HFF-Myc (cell line): ENCODE data around the gene NOC2L.

ENCODE experiments used
- DNase-seq: peaks from one replicate; pipeline ENCODE4 v3.0.0-alpha.2; 2011; ENCODE audit warnings: low read depth; ENCODE audit errors: extremely low read depth
- H3K4me3 ChIP-seq: replicated peaks from 2 replicates; pipeline ENCODE4 v1.5.1; 2011; ENCODE audit warnings: low read depth, mild to moderate bottlenecking, control low read depth, low read length
- CTCF ChIP-seq: IDR thresholded peaks from 2 replicates; pipeline ENCODE4 v1.5.1; 2012; ENCODE audit warnings: mild to moderate bottlenecking, low read depth, low read length, control low read depth; ENCODE audit errors: missing control alignments

Gene NOC2L

DNA sequence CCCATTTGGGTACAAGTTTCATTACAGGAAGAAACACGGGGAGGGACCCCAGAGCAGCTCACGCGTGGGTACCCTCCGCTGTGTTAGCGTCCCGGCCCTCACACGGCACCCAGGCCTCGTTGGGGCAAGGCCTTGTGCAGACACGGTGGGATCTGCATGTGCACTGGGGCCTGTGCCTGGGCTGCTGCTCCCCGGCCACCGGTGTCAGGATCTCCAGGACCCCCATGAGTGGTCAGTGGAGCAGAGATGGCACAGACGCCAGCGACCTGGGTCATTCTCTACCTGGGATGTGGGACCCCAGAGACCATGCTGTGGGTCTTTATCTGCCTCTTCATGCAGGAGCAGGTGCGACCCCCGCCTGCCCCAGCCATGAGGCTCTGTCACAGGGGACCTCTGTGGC lies 40.7 kb downstream of the NOC2L start:
- DNase-seq: no peak
- no peak overlapping the region for H3K4me3 ChIP-seq
- TF ChIP-seq CTCF: no peak

- no peak overlapping the region for H3K4me3 ChIP-seq
- TF ChIP-seq CTCF: no peak
- DNase-seq: no peak
These were observed 41.5 kb downstream of the NOC2L start for GRCh38 chr1:917466-918091.

GRCh38 chr1:917076-917459 lies 42.0 kb downstream of the NOC2L start:
- no peak overlapping the region for H3K4me3 ChIP-seq
- DNase-seq: no peak
- no peak for TF ChIP-seq CTCF

DNA sequence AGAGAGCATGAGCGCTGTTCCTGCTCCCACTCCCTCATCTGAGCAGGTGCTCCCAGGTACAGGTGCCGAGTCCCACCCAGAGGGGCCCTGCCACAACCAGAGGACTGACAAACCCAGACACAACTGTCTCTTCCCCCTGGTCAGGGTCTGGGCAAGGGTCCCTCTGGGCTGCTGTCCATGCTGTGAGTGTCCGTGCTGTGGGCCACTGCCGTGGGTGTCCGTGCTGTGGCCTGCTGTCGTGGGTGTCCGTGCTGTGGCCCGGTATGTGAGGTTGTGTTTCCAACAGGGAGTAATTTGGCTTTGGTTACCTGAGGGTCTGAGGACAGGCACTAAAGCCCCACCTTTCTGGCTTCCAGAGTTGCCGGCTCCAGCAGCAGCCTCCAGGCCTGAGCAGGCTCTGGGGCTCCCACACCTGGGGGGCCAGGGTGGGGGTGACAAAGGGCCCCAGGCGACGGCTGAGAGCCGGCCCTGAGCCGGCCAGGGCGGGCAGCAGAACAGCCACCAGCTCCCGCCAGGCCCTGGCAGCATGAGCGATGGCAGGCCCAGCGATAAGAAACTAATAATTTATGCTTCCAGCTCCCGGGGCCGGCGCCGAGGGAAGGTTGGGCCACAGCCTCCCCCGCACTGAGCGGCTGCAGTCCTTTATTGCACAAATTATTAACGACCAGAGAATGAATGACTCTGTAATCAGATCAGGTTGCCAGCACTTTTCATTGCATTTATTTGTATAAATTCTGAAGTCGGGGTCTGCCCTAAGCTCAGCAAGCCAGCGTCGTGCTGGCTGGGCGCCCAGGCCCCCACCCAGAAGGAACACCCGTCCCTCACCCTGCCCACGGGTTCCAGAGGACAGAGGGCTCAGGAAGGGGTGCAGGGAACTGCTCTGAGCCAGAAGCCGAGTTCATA lies 42.6 kb downstream of the NOC2L start:
- no peak overlapping the region for H3K4me3 ChIP-seq
- no peak for TF ChIP-seq CTCF
- no peak for DNase-seq

GRCh38 chr1:915295-916172 lies 43.5 kb downstream of the NOC2L start:
- H3K4me3 ChIP-seq: no peak overlapping the region
- no peak for DNase-seq
- TF ChIP-seq CTCF: no peak

DNA sequence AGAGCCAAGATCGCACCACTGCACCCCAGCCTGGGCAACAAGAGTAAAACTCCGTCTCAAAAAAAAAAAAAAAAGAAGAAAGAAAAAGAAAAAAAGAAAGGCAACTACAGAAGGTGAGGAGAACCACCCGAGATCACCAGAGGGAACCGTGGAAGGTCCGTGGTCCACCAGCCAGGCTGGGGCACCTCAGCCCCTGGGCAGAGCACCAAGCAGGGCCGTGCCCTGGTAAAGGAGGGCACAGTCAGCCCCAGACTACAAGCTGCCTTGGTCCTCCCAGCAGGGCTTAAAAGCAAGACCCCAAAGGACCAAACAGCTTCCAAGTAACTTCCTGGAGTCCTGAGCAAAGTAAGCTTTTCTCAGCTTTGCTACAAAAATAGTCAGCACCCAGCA lies 44.2 kb downstream of the NOC2L start:
- no peak overlapping the region for H3K4me3 ChIP-seq
- no peak for TF ChIP-seq CTCF
- no peak for DNase-seq
